HCT116 (cell line): ENCODE measurements around the gene RPL28. TPM values are rescaled to one million over a fixed set of nuclear protein-coding genes. Genes with fewer than 3 reads are reported as not detected.

Experiments
- ATAC-seq: fragments of 200-7000 bp; cut with Tn5 transposase; 2 replicates; pipeline ENCODE4 v1.9.1; 2020; ENCODE audit warnings: mild to moderate bottlenecking, moderate library complexity
- BruUV-seq: library from RNA; stranded (reverse); fragments of 400-500 nt; replicated peaks from 2 replicates; lab custom pipeline; 2021; lab: Mats Ljungman, UMichigan
- CTCF ChIA-PET: fragments of 300-600 bp; sonication (Branson Sonifier 250); formaldehyde crosslinking; loops from one replicate; lab custom pipeline; 2021; ENCODE audit warnings: antibody characterized with exemption; lab: Charles Lee
- POLR2A ChIA-PET: fragments of 300-600, 350-600 bp; sonication (Branson Sonifier 250); formaldehyde crosslinking; loops from one replicate; lab custom pipeline; 2021; ENCODE audit warnings: antibody characterized with exemption; lab: Charles Lee
- RAD21 ChIA-PET, 2 experiments: fragments of 300-600 bp; sonication (Branson Sonifier 250); formaldehyde crosslinking; loops; one replicate each; lab custom pipeline; 2023; ENCODE audit warnings: low total read pairs in 2 of 2; ENCODE audit not compliant: uncharacterized antibody in 2 of 2, unreplicated experiment in 2 of 2, low non-redundant PET in 1 of 2; lab: Charles Lee
- DNase-seq: peaks from one replicate; pipeline ENCODE4 v3.0.0-alpha.2; 2010; ENCODE audit warnings: low read depth, low spot score
- H2AFZ ChIP-seq: fragments of 200-600 bp; shearing (Covaris generic), sonication (generic); 2 replicates; pipeline ENCODE4 v1.6.1; 2017; ENCODE audit warnings: low read depth, mixed run types, mixed read lengths, antibody characterized with exemption, low read length; ENCODE audit not compliant: poor library complexity, severe bottlenecking
- H3K27ac ChIP-seq: 2 replicates; pipeline ENCODE4 v1.5.1; 2012; ENCODE audit warnings: low read depth, low read length
- H3K27me3 ChIP-seq: fragments of 200-600 bp; sonication (generic); 2 replicates; pipeline ENCODE4 v1.6.1; 2016; ENCODE audit warnings: mixed run types, low read length, mixed read lengths; ENCODE audit not compliant: insufficient read depth
- H3K36me3 ChIP-seq, 2 experiments: fragments of 200-500 bp in 1 of 2; fragments of 200-600 bp in 1 of 2; sonication (Bioruptor generic) in 1 of 2; sonication (generic) in 1 of 2; 2 replicates each; pipeline versions ENCODE4 v1.5.1 to v1.6.1; 2014 to 2016; ENCODE audit warnings: low read length in 2 of 2, inconsistent platforms in 1 of 2, mixed read lengths in 1 of 2, mixed run types in 1 of 2; ENCODE audit not compliant: insufficient read depth in 2 of 2, control insufficient read depth in 1 of 2
- H3K4me1 ChIP-seq, 2 experiments: fragments of 200-600 bp in 1 of 2; sonication (generic) in 1 of 2; 2 replicates each; pipeline versions ENCODE4 v1.5.1 to v1.6.1; 2012 to 2017; ENCODE audit warnings: low read length in 2 of 2, inconsistent platforms in 1 of 2, mild to moderate bottlenecking in 1 of 2, mixed read lengths in 1 of 2, mixed run types in 1 of 2, moderate library complexity in 1 of 2; ENCODE audit not compliant: insufficient read depth in 2 of 2, control insufficient read depth in 1 of 2
- H3K4me2 ChIP-seq: fragments of 200-600 bp; sonication (generic); 2 replicates; pipeline ENCODE4 v1.6.1; 2017; ENCODE audit warnings: mixed run types, low read length, mixed read lengths
- H3K4me3 ChIP-seq, 2 experiments: fragments of 200-600 bp in 1 of 2; sonication (generic) in 1 of 2; replicated peaks in 1 of 2; 2 replicates each; pipeline ENCODE4 v1.5.1; 2011 to 2016; ENCODE audit warnings: low read length in 2 of 2, control low read depth in 1 of 2, low read depth in 1 of 2, mild to moderate bottlenecking in 1 of 2, mixed read lengths in 1 of 2, mixed run types in 1 of 2
- H3K79me2 ChIP-seq: fragments of 200-600 bp; sonication (generic); 2 replicates; pipeline ENCODE4 v1.6.1; 2017; ENCODE audit warnings: mild to moderate bottlenecking, mixed run types, low read length, moderate library complexity, mixed read lengths; ENCODE audit not compliant: insufficient read depth
- H3K9ac ChIP-seq: fragments of 200-600 bp; sonication (generic); 2 replicates; pipeline ENCODE4 v1.6.1; 2016; ENCODE audit warnings: low read length, mixed read lengths
- H3K9me2 ChIP-seq: fragments of 200-600 bp; sonication (generic), shearing (Covaris generic); 2 replicates; pipeline ENCODE4 v1.6.1; 2017; ENCODE audit warnings: mixed run types, mild to moderate bottlenecking, moderate library complexity; ENCODE audit not compliant: insufficient read depth
- H3K9me3 ChIP-seq, 2 experiments: fragments of 200-500 bp in 1 of 2; fragments of 200-600 bp in 1 of 2; sonication (Bioruptor generic) in 1 of 2; sonication (generic) in 1 of 2; 2 replicates each; pipeline ENCODE4 v1.6.1; 2014 to 2017; ENCODE audit warnings: low read length in 2 of 2, mixed read lengths in 2 of 2, inconsistent platforms in 1 of 2, low read depth in 1 of 2, mild to moderate bottlenecking in 1 of 2, mixed run types in 1 of 2, moderate library complexity in 1 of 2; ENCODE audit not compliant: control insufficient read depth in 1 of 2, insufficient read depth in 1 of 2
- H4K20me1 ChIP-seq: fragments of 200-600 bp; sonication (generic), shearing (Covaris generic); 2 replicates; pipeline ENCODE4 v1.6.1; 2017; ENCODE audit warnings: mixed run types, mild to moderate bottlenecking, moderate library complexity; ENCODE audit not compliant: insufficient read depth
- ATF3 ChIP-seq: IDR thresholded peaks from 2 replicates; pipeline ENCODE4 v1.6.1; 2012
- CEBPB ChIP-seq: IDR thresholded peaks from 2 replicates; pipeline ENCODE4 v1.6.1; 2012; ENCODE audit warnings: low read depth
- CTCF ChIP-seq, 3 experiments: fragments of 200-600 bp in 1 of 3; sonication (generic) in 1 of 3; IDR thresholded peaks in 2 of 3; conservative IDR thresholded peaks in 1 of 3; 2 replicates each; pipeline ENCODE4 v1.5.1; 2012 to 2017; ENCODE audit warnings: low read depth in 2 of 3, low read length in 2 of 3, antibody characterized with exemption in 1 of 3, borderline replicate concordance in 1 of 3, control low read depth in 1 of 3, mild to moderate bottlenecking in 1 of 3, mixed read lengths in 1 of 3, mixed run types in 1 of 3, moderate library complexity in 1 of 3; ENCODE audit not compliant: insufficient read depth in 1 of 3
- EZH2 ChIP-seq: fragments of 200-600 bp; sonication (generic); IDR thresholded peaks from 2 replicates; pipeline ENCODE4 v1.6.1; 2017; ENCODE audit warnings: antibody characterized with exemption, mixed run types
- EZH2phosphoT487 ChIP-seq: fragments of 200-600 bp; IDR thresholded peaks from 2 replicates; pipeline ENCODE4 v1.6.1; 2018; ENCODE audit warnings: antibody characterized with exemption, borderline replicate concordance
- FOSL1 ChIP-seq: IDR thresholded peaks from 2 replicates; pipeline ENCODE4 v1.6.1; 2012; ENCODE audit warnings: low read depth
- JUND ChIP-seq: IDR thresholded peaks from 2 replicates; pipeline ENCODE4 v1.6.1; 2012
- MAX ChIP-seq: IDR thresholded peaks from 2 replicates; pipeline ENCODE4 v1.6.1; 2012
- POLR2AphosphoS5 ChIP-seq: IDR thresholded peaks from 2 replicates; pipeline ENCODE4 v1.6.1; 2011; ENCODE audit warnings: mild to moderate bottlenecking, low read depth, low read length, moderate library complexity
- RAD21 ChIP-seq: IDR thresholded peaks from 2 replicates; pipeline ENCODE4 v1.6.1; 2012; ENCODE audit warnings: low read depth, mild to moderate bottlenecking
- REST ChIP-seq: IDR thresholded peaks from 2 replicates; pipeline ENCODE4 v1.6.1; 2012; ENCODE audit warnings: low read depth
- SIN3A ChIP-seq: IDR thresholded peaks from 2 replicates; pipeline ENCODE4 v1.6.1; 2012; ENCODE audit warnings: low read depth
- SP1 ChIP-seq: IDR thresholded peaks from 2 replicates; pipeline ENCODE4 v1.6.1; 2012; ENCODE audit warnings: low read depth
- SRF ChIP-seq: IDR thresholded peaks from 2 replicates; pipeline ENCODE4 v1.6.1; 2012; ENCODE audit warnings: low read depth
- YY1 ChIP-seq: IDR thresholded peaks from 2 replicates; pipeline ENCODE4 v1.6.1; 2011; ENCODE audit warnings: low read length, low read depth, moderate library complexity, mild to moderate bottlenecking; ENCODE audit not compliant: insufficient replicate concordance; ENCODE audit errors: extremely low read depth
- ZFX ChIP-seq: fragments of 450-650 bp; IDR thresholded peaks from 2 replicates; pipeline ENCODE4 v1.6.1; 2017
- ZNF274 ChIP-seq: fragments of 200-500 bp; sonication (Bioruptor generic); IDR thresholded peaks from 2 replicates; pipeline ENCODE4 v1.6.1; 2014; ENCODE audit warnings: mild to moderate bottlenecking, low read depth, low read length, inconsistent platforms
- intact Hi-C: fragments of 100-400 bp; cut with micrococcal nuclease; formaldehyde crosslinking; loops from 2 replicates; pipeline ENCODE4 v1.10.0; 2022
- total RNA-seq: library from RNA; stranded (reverse); gene quantifications from one replicate; pipeline ENCODE4 v1.2.1, GENCODE V29; 2021; ENCODE audit not compliant: unreplicated experiment
- TF ChIP-seq, protein P1 (sequence below): IDR thresholded peaks from 2 replicates; pipeline ENCODE4 v1.6.1; 2011; ENCODE audit warnings: mild to moderate bottlenecking, low read length, moderate library complexity; ENCODE audit not compliant: insufficient replicate concordance; ENCODE audit errors: extremely low read depth

RPL28 gene
- total RNA-seq, 1 experiment from 2014 or later, result 3,050 TPM

DNA sequence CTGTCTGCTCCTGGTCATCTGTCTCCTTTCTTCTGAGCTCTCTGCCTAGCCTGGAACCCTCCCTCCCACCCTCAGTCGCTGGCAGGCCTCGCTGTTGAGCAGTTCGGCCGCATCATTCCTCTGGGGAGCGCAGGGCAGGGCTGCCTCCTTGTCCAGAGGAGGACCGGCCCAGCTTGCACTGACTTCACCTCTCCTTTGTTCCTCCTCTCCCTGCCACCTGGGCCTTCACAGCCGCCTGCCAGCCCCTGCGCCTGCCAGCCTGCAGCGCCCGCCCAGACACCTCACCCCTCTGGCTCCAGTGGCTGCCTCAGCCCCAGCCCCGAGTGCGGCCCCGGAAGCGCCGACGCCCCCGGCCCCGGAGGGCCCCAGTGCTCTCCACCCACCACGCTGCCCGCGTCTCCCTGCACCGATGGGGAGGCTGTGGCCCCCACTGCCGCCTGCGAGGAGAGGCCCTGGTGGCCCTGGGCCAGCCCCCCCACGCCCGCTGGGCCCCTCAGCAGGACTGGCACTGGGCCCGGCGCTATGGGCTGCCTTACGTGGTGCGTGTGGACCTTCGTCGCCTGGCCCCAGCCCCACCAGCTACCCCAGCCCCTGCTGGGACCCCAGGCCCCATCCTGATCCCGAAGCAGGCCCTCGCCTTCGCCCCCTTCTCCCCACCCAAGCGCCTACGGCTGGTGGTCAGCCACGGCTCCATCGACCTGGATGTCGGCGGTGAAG lies 38.8 kb upstream of the RPL28 start:
- RAD21 ChIA-PET, result no interaction called here
- intact Hi-C loops, result no loop called here
- ATAC-seq, result no peak

More for the DNA sequence above, 38.8 kb upstream of the RPL28 start:
- Histone ChIP-seq H3K27ac (no peak overlapping the region; the same call in 1 of the 2 replicates), H3K9me3 (no peaks in the 10 kb centered on the region), H4K20me1 (no peaks in the 10 kb centered on the region), H3K4me3 (no peak overlapping the region), H3K9me2 (no peaks in the 10 kb centered on the region), H3K4me2 (no peak overlapping the region), H3K4me1 (peaks cover 8 to 30% of the 10 kb centered on the region in 2 experiments; a peak in 3 of 4 replicates), H3K9ac (no peak overlapping the region), H3K27me3 (no peaks in the 10 kb centered on the region), H3K79me2 (no peaks in the 10 kb centered on the region), H3K36me3 (peaks cover 4 to 5% of the 10 kb centered on the region in 2 experiments; a peak in 3 of 4 replicates), H2AFZ (no peak overlapping the region)
- POLR2A ChIA-PET, result no interaction called here
- no peak for DNase-seq
- CTCF ChIA-PET, result interaction anchor here (1.2 kb wide), 1 partner anchor 45 kb away, joined by 3 read pairs; no protein-coding TSS in a partner anchor
- BruUV-seq, result no TSS peak
- no peak for TF ChIP-seq JUND
- TF ChIP-seq REST, result no peak
- no peak for TF ChIP-seq ATF3
- no peak for TF ChIP-seq ZFX
- TF ChIP-seq YY1, result no peak
- no peak for TF ChIP-seq EZH2phosphoT487
- TF ChIP-seq SIN3A, result no peak
- no peak for TF ChIP-seq RAD21
- TF ChIP-seq SP1, result no peak
- no peak for TF ChIP-seq CTCF (IDR thresholded peaks at IDR 0.05 in 2 of 3, conservative IDR thresholded peaks at IDR 0.05 in 1 of 3; ENCODE audit: borderline replicate concordance in 1 of 3, insufficient read depth in 1 of 3, low read depth in 2 of 3, low read length in 2 of 3)
- TF ChIP-seq ZNF274, result no peak
- no peak for TF ChIP-seq FOSL1
- TF ChIP-seq MAX, result no peak
- TF ChIP-seq POLR2AphosphoS5, result no peak
- TF ChIP-seq EZH2, result no peak
- TF ChIP-seq, protein P1, sequence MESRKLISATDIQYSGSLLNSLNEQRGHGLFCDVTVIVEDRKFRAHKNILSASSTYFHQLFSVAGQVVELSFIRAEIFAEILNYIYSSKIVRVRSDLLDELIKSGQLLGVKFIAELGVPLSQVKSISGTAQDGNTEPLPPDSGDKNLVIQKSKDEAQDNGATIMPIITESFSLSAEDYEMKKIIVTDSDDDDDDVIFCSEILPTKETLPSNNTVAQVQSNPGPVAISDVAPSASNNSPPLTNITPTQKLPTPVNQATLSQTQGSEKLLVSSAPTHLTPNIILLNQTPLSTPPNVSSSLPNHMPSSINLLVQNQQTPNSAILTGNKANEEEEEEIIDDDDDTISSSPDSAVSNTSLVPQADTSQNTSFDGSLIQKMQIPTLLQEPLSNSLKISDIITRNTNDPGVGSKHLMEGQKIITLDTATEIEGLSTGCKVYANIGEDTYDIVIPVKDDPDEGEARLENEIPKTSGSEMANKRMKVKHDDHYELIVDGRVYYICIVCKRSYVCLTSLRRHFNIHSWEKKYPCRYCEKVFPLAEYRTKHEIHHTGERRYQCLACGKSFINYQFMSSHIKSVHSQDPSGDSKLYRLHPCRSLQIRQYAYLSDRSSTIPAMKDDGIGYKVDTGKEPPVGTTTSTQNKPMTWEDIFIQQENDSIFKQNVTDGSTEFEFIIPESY, result no peak
- no peak for TF ChIP-seq SRF
- TF ChIP-seq CEBPB, result no peak
